Measurements from ENCODE around the gene ASMTL.
A peak's percentile ranks its signal among the peaks of the same experiment; 100 is the strongest.

ASMTL gene

DNA sequence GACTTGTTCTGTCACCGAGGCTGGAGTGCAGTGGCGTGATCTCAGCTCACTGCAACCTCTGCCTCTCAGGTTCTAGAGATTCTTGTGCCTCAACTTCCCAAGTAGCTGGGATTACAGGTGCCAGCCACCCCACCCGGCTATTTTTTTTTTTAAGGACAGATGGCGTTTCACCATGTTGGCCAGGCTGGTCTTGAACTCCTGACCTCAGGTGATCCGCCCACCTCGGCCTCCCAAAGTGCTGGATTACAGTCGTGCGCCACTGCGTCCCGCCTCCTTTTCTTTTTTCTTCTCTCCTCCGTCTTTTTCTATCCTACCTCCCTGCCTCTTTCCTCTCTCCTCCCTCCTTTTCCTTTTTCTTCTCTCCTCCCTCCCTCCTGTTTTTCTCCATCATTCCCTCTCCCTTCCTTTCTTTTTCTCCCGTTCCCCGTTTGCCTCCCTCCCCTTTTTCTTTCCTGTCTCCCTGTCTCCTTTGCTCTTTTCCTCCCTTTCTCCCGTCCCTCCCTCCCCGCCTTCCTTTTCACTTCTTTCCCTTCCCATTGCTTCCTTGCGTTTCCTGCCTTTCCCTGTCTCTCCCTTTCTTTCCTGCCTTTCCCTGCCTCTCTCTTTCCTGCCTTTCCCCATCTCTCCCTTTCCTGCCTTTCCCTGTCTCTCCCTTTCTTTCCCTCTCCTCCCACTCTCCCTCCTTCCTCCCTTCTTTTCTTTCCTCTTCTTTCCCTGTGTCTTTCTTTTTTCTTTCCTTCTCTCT is 58.7 kb downstream of the ASMTL start:
- no peak for TF ChIP-seq CTCF (IDR thresholded peaks at IDR 0.05; ENCODE audit: low read depth, low read length)
- DNase-seq (ENCODE audit: low read depth in 2 of 2), result no peak
- H3K4me3 ChIP-seq (replicated peaks in 1 of 2; ENCODE audit: low read depth in 2 of 2, low read length in 2 of 2), result peak overlapping the region in 1 of 2 donors; percentile 9

GRCh38 chrX:1392376-1393068 is 60.2 kb downstream of the ASMTL start:
- H3K4me3 ChIP-seq (replicated peaks in 1 of 2; ENCODE audit: low read depth in 2 of 2, low read length in 2 of 2), result peak overlapping the region; percentile 65 to 75
- TF ChIP-seq CTCF (IDR thresholded peaks at IDR 0.05; ENCODE audit: low read depth, low read length), result no peak
- peak; percentile 76 to 77 for DNase-seq (ENCODE audit: low read depth in 2 of 2)

DNA sequence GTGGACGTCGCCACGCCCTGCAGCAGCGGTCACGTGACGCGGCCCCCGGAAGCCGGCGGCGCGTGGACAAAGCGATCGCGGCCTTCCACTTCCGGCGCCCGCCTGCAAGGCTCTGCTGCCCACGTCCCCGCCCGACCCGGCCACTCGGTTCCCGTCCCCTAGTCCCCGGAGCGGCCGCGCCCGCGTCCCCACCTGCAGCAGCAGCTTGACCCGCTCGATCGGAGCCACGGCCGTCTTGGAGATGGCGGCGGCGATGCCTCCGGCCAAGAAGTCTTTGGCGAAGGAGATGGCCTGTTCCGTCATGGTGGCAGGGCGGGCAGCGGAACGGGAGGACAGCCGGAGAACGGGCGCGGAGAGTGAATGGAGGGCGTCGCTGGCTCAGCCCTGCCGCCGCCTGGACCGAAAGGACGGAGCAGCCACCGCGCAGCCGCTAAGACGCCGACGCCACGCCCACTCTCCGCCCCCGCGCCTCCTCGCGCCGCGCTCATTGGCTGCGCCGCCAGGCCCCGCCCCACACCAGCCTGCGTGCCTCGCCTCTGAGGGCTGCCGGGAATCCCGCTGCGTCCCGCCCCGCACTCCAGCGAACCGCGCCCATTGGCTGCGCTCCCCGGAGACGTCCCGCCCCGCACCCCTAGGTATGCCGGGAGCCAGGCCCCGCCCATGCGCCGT is 60.9 kb downstream of the ASMTL start, which contains the start of gene SLC25A6:
SLC25A6 (minus strand) TSS at position 407 of the 669 bp plus-strand sequence; CDS start at position 303, 104 bp downstream.
- peak within 1 kb of the TSS; percentile 97 to 100 for H3K4me3 ChIP-seq (replicated peaks in 1 of 2; ENCODE audit: low read depth in 2 of 2, low read length in 2 of 2)
- DNase-seq (ENCODE audit: low read depth in 2 of 2), result peak; percentile 98 to 99
- no peak for TF ChIP-seq CTCF (IDR thresholded peaks at IDR 0.05; ENCODE audit: low read depth, low read length)

DNA sequence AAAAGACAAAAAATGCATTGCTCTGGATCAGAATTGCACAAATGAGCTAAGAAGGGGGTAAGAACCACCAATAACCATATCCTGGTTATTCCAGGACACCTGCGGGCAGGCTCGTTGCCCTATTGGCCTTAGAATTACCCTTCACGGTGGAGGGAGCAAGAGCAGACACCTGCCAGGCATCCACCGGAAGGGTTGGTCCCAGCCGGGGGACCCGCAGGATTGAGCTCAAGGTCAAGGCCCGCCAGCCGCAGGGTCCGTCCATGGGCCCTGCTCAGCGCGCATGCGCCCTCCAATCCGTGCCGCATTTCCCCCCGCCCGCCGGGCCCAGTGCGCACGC is 61.4 kb downstream of the ASMTL start:
- DNase-seq (ENCODE audit: low read depth in 2 of 2), result no peak

DNA sequence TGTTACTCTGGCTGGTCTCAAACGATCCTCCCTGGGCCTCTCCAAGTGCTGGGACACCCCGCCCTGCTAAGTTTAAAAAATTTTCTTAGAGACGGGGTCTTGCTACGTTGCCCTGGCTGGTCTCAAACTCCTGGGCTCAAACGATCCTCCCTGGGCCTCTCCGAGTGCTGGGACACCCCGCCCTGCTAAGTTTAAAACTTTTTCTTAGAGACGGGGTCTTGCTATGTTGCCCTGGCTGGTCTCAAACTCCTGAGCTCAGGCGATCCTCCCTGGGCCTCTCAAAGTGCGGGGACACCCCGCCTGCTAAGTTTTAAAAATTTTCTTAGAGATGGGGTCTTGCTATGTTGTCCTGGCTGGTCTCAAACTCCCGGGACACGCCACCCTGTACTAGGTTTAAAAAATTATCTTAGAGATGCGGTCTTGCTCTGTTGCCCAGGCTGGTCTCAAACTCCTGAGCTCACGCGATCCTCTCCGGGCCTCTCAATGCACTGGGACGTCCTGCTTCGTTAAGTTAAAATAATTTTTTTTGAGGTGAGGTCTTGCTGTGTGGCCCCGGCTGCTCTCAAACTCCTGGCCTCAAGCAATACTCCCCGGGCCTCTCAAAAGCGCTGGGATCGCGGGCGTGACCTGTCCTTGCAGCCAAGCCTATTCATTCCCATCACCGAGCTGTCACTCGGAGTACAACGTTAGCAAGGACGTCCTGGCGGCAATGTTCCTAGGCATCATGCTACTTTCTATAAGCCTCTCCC is 61.9 kb downstream of the ASMTL start:
- no peak for DNase-seq (ENCODE audit: low read depth in 2 of 2)
- H3K4me3 ChIP-seq (replicated peaks in 1 of 2; ENCODE audit: low read depth in 2 of 2, low read length in 2 of 2), result peak overlapping the region; percentile 91 to 100
- TF ChIP-seq CTCF (IDR thresholded peaks at IDR 0.05; ENCODE audit: low read depth, low read length), result no peak

More for the DNA sequence above, 61.4 kb downstream of the ASMTL start:
- TF ChIP-seq CTCF (IDR thresholded peaks at IDR 0.05; ENCODE audit: low read depth, low read length), result no peak
- peak overlapping the region; percentile 91 to 100 for H3K4me3 ChIP-seq (replicated peaks in 1 of 2; ENCODE audit: low read depth in 2 of 2, low read length in 2 of 2)

DNA sequence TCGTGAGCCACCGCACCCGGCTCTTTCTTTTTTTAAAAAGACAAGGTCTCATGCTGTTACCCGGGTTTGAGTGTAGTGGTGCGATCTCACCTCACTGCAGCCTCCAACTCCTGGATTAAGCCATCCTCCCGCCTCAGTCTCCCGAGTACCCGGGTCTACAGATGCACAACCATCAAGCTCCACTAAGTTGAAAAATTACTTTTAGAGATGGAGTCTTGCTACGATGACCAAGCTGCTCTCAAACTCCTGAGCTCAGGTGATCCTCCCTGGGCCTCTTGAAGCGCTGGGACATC is 62.8 kb downstream of the ASMTL start:
- no peak for DNase-seq (ENCODE audit: low read depth in 2 of 2)
- H3K4me3 ChIP-seq (replicated peaks in 1 of 2; ENCODE audit: low read depth in 2 of 2, low read length in 2 of 2), result no peak overlapping the region
- no peak for TF ChIP-seq CTCF (IDR thresholded peaks at IDR 0.05; ENCODE audit: low read depth, low read length)

Measured in cardiac fibroblast (primary cell).